Cardiac muscle cell (in vitro differentiated cells and primary cell): Measurements from ENCODE around the gene HMOX1. TPM values are rescaled to one million over a fixed set of nuclear protein-coding genes. Genes with fewer than 3 reads are reported as not detected.

Experiments
- DNase-seq, 2 donors: peaks; one replicate each; pipeline versions ENCODE4 v3.0.0 to v3.0.0-alpha.2; 2010 to 2017; ENCODE audit warnings: low read depth in 1 of 2, low spot score in 1 of 2
- H3K27ac ChIP-seq: fragments of 200-600 bp; sonication (generic); 2 replicates; pipeline ENCODE4 v1.5.1; 2016
- H3K27me3 ChIP-seq: fragments of 200-600 bp; sonication (generic); 2 replicates; pipeline ENCODE4 v1.6.0; 2016; ENCODE audit warnings: control low read depth
- H3K36me3 ChIP-seq: fragments of 200-600 bp; sonication (generic); 2 replicates; pipeline ENCODE4 v1.5.1; 2016; ENCODE audit warnings: control low read depth
- H3K4me1 ChIP-seq: fragments of 200-600 bp; sonication (generic); 2 replicates; pipeline ENCODE4 v1.8.1; 2017; ENCODE audit warnings: low read depth, mild to moderate bottlenecking, mixed run types
- H3K4me3 ChIP-seq: fragments of 200-600 bp; sonication (generic); 2 replicates; pipeline ENCODE4 v1.5.1; 2016; ENCODE audit warnings: mild to moderate bottlenecking
- H3K9me3 ChIP-seq: fragments of 200-600 bp; sonication (generic); 2 replicates; pipeline ENCODE4 v1.5.1; 2017; ENCODE audit warnings: low read depth, mild to moderate bottlenecking, control low read depth
- polyA plus RNA-seq: library from polyadenylated mRNA; unstranded; fragments of >200 nt; fragmentation: Nextera tagmentation; extraction: Ambion mirVana; gene quantifications from 2 replicates; pipeline ENCODE4 v1.2.1, GENCODE V29; 2016
- total RNA-seq: library from RNA; depleted of rRNA; stranded (reverse); fragments of >200 nt; gene quantifications from 2 replicates; pipeline ENCODE4 v1.2.3, GENCODE V29; 2016
- TF ChIP-seq, protein P1 (sequence below): IDR thresholded peaks from 2 replicates; pipeline ENCODE4 v1.5.1; 2012; ENCODE audit warnings: low read depth, mild to moderate bottlenecking, low read length

The HMOX1 gene
- total and polyA plus RNA-seq, 2 experiments from 2014 or later: 1.6 to 2.1 TPM

DNA sequence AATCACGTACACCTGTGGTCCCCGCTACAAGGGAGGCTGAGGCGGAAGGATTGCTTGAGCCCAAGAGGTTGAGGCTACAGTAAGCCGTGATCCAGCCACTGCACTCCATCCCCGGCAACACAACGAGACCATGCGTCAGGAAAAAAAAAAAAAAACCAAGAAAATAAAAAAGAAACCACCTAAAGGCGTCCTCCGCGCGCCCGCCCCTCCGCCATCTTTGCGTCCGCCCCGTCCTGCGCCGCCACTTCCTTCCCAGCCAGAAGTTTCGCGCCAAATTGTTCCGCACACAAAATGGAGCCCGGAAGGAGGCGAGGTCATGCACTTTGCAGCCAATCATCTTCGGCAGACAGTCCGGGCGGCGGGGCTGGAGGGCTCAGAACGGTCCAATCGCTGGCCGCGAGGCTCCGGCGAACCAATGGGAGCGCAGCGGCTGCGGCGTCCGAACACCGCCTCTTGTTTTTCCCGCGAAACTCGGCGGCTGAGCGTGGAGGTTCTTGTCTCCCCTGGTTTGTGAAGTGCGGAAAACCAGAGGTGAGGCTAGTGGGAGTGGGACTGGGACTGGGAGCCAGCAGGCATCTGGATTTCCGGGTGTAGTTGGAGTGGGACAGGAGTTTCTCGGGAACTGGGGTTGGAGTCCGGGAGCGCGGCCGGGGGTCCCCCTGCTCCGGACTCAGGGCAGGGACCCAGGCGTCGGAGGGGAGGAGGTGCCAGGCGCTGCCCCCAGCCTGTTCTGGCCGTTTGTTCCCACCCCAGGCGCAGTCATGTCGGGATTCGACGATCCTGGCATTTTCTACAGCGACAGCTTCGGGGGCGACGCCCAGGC is 19.0 kb downstream of the HMOX1 start, which contains the start of gene MCM5:
Gene MCM5 (plus strand): TSS at position 463 of the 823 bp plus-strand sequence. CDS start 299 bp downstream, at position 762.
- H3K9me3 ChIP-seq: no peaks in the 10 kb centered on the region
- H3K4me3 ChIP-seq: peak within 1 kb of the TSS; percentile 81
- no peak within 1 kb of the TSS for H3K27ac ChIP-seq
- H3K4me1 ChIP-seq: peaks cover 3% of the 10 kb centered on the region
- no peaks in the 10 kb centered on the region for H3K27me3 ChIP-seq
- peak; percentile 97 to 98 for DNase-seq
- no peaks in the 10 kb centered on the region for H3K36me3 ChIP-seq
- TF ChIP-seq, protein P1, sequence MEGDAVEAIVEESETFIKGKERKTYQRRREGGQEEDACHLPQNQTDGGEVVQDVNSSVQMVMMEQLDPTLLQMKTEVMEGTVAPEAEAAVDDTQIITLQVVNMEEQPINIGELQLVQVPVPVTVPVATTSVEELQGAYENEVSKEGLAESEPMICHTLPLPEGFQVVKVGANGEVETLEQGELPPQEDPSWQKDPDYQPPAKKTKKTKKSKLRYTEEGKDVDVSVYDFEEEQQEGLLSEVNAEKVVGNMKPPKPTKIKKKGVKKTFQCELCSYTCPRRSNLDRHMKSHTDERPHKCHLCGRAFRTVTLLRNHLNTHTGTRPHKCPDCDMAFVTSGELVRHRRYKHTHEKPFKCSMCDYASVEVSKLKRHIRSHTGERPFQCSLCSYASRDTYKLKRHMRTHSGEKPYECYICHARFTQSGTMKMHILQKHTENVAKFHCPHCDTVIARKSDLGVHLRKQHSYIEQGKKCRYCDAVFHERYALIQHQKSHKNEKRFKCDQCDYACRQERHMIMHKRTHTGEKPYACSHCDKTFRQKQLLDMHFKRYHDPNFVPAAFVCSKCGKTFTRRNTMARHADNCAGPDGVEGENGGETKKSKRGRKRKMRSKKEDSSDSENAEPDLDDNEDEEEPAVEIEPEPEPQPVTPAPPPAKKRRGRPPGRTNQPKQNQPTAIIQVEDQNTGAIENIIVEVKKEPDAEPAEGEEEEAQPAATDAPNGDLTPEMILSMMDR: no peak

DNA sequence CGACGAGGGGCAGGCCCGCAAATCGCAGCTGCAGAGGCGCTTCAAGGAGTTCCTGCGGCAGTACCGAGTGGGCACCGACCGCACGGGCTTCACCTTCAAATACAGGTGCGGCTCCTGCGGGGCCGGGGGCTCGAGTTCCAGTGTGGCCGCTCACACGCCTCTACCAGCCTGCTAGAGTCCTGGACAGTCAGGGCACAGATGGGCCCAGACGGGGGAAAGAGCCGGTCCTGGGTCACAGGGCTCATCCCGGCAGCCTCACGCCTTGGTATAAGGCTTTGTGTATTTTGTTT is 19.6 kb downstream of the HMOX1 start:
- no peaks in the 10 kb centered on the region for H3K27me3 ChIP-seq
- no peaks in the 10 kb centered on the region for H3K36me3 ChIP-seq
- DNase-seq: no peak
- TF ChIP-seq, protein P1: no peak
- peak overlapping the region; percentile 81 for H3K4me3 ChIP-seq
- H3K27ac ChIP-seq: no peak overlapping the region
- H3K9me3 ChIP-seq: no peaks in the 10 kb centered on the region
- peaks cover 3% of the 10 kb centered on the region for H3K4me1 ChIP-seq

DNA sequence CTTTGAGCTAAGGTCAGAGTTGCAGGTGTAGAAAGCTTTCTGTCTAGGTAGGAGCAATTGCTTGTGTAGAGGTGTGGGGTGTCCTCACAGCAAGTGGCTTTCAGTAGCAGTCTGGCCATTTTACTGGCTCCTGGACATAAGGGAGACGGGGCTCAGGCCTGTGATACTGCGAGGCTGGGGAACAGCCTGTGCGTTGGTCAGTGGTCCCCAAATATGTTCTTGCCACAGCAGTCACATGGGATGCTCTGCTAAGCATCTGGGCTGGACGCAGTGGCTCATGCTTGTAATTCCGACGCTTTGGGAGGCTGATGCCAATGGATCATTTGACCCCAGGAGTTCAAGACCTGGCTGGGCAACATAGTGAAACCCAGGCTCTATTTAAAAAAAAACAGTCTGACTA is 21.0 kb downstream of the HMOX1 start:
- Histone ChIP-seq H3K4me1 (peaks cover 3% of the 10 kb centered on the region), H3K9me3 (no peaks in the 10 kb centered on the region)

DNA sequence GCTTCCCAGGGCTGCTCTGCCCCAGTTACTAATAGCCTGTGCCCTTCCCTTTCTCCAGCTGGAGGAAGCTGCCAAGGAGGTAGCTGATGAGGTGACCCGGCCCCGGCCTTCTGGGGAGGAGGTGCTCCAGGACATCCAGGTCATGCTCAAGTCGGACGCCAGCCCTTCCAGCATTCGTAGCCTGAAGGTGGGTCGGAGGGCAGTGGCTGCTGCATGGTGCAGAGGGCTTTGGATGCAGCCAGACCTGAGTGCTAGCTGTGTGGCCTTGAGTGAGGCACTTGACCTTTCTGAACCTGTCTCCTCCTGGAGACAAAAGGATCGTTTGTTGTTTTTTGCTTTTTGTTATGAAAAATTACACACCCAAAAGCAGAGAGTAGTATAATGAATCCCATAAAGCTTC is 22.5 kb downstream of the HMOX1 start:
- TF ChIP-seq, protein P1: no peak
- Histone ChIP-seq H3K9me3 (no peaks in the 10 kb centered on the region), H3K4me3 (no peak overlapping the region), H3K27ac (no peak overlapping the region), H3K36me3 (peaks cover 5% of the 10 kb centered on the region), H3K4me1 (peaks cover 3% of the 10 kb centered on the region), H3K27me3 (no peaks in the 10 kb centered on the region)
- DNase-seq: no peak

More for the DNA sequence above, 21.0 kb downstream of the HMOX1 start:
- DNase-seq: no peak
- Histone ChIP-seq H3K4me3 (no peak overlapping the region), H3K27me3 (no peaks in the 10 kb centered on the region), H3K27ac (no peak overlapping the region), H3K36me3 (peaks cover 5% of the 10 kb centered on the region)
- TF ChIP-seq, protein P1: no peak

DNA sequence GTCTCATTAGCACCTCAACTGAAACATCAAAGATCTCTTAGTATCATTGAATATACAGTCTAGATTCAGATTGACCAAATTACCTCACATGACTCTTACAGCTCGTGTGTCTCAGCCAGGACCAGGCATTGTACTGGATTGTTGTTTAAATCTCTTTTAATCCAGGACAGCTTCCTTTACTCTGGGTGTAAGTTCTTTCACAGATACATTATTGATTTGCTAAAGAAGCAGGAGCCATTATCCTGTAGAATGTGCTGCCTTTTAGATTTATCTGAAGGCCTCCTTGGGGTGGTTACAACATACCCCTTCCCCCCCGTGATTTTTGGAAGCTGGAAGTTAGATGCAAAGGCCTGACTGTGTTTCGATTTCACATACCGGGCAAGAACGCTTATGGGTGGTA is 23.3 kb downstream of the HMOX1 start:
- no peak for DNase-seq
- TF ChIP-seq, protein P1: no peak
- H3K27ac ChIP-seq: no peak overlapping the region
- no peaks in the 10 kb centered on the region for H3K9me3 ChIP-seq
- H3K4me1 ChIP-seq: peaks cover 3% of the 10 kb centered on the region
- H3K36me3 ChIP-seq: peaks cover 5% of the 10 kb centered on the region
- H3K27me3 ChIP-seq: no peaks in the 10 kb centered on the region
- H3K4me3 ChIP-seq: no peak overlapping the region
